H1 (cell line): ENCODE measurements around the gene MTIF2. TPM values are rescaled to one million over a fixed set of nuclear protein-coding genes. Genes with fewer than 3 reads are reported as not detected.

Experiments
- CTCF ChIA-PET: fragments of 300-600 bp; sonication (Branson Sonifier 250); formaldehyde crosslinking; loops from one replicate; lab custom pipeline; 2021; ENCODE audit not compliant: partially characterized antibody; lab: Charles Lee
- POLR2A ChIA-PET: fragments of 300-600 bp; sonication (Branson Sonifier 250); formaldehyde crosslinking; loops from one replicate; lab custom pipeline; 2021; ENCODE audit warnings: inconsistent platforms; ENCODE audit not compliant: partially characterized antibody; lab: Charles Lee
- DNase-seq, 2 experiments: peaks; one replicate each; pipeline versions ENCODE4 v3.0.0 to v3.0.0-alpha.2; 2010 to 2022; ENCODE audit warnings: low spot score in 2 of 2, low read depth in 1 of 2, mixed read lengths in 1 of 2
- FAIRE-seq: peaks from 2 replicates; lab custom pipeline; 2011; peaks lifted over from hg19 to GRCh38; lab: Jason Lieb, UNC
- H2AFZ ChIP-seq: 2 replicates; pipeline ENCODE4 v1.8.1; 2012; ENCODE audit warnings: low read length, inconsistent platforms
- H2AK5ac ChIP-seq: 2 replicates; pipeline ENCODE4 v1.6.1; 2013; ENCODE audit warnings: low read depth, low read length
- H2BK120ac ChIP-seq: replicated peaks from 2 replicates; pipeline ENCODE3; 2013; ENCODE audit warnings: low read depth, low read length, inconsistent platforms
- H2BK12ac ChIP-seq: 2 replicates; pipeline ENCODE4 v1.6.1; 2013; ENCODE audit warnings: low read depth, low read length
- H2BK15ac ChIP-seq: 2 replicates; pipeline ENCODE4 v1.6.1; 2013; ENCODE audit warnings: low read length
- H2BK20ac ChIP-seq: 2 replicates; pipeline ENCODE4 v1.6.1; 2013; ENCODE audit warnings: low read length
- H2BK5ac ChIP-seq: 2 replicates; pipeline ENCODE4 v1.6.1; 2013; ENCODE audit warnings: low read depth, low read length
- H3K14ac ChIP-seq: 2 replicates; pipeline ENCODE4 v1.6.1; 2013; ENCODE audit warnings: inconsistent platforms; ENCODE audit not compliant: insufficient read length
- H3K18ac ChIP-seq: 2 replicates; pipeline ENCODE4 v1.6.1; 2013; ENCODE audit warnings: low read length; ENCODE audit errors: extremely low read depth
- H3K23ac ChIP-seq: 2 replicates; pipeline ENCODE4 v1.6.1; 2013; ENCODE audit warnings: inconsistent platforms; ENCODE audit not compliant: insufficient read length
- H3K23me2 ChIP-seq: 2 replicates; pipeline ENCODE4 v1.6.1; 2013; ENCODE audit warnings: low read depth, low read length
- H3K27ac ChIP-seq: 2 replicates; pipeline ENCODE4 v1.6.1; 2011; ENCODE audit warnings: low read depth, low read length, inconsistent platforms
- H3K27me3 ChIP-seq, 4 experiments: replicated peaks in 1 of 4; 1 replicate in 1 of 4; 2 replicates in 3 of 4; pipeline versions ENCODE4 v1.6.1 to v1.8.1; 2011 to 2013; ENCODE audit warnings: low read length in 3 of 4, mild to moderate bottlenecking in 3 of 4, inconsistent platforms in 2 of 4, mixed read lengths in 2 of 4, moderate library complexity in 1 of 4; ENCODE audit not compliant: control insufficient read depth in 3 of 4, insufficient read depth in 3 of 4; ENCODE audit errors: extremely low read depth in 1 of 4
- H3K36me3 ChIP-seq, 4 experiments: 2 replicates each; pipeline versions ENCODE4 v1.6.1 to v1.8.1; 2011 to 2013; ENCODE audit warnings: mild to moderate bottlenecking in 4 of 4, low read length in 3 of 4, moderate library complexity in 2 of 4, control low read depth in 1 of 4, inconsistent platforms in 1 of 4; ENCODE audit not compliant: insufficient read depth in 4 of 4, control insufficient read depth in 2 of 4
- H3K4ac ChIP-seq: replicated peaks from 2 replicates; pipeline ENCODE3; 2013; ENCODE audit warnings: low read length, low read depth, mixed read lengths, inconsistent platforms; ENCODE audit not compliant: insufficient read length
- H3K4me1 ChIP-seq, 4 experiments: replicated peaks in 1 of 4; 1 replicate in 1 of 4; 2 replicates in 3 of 4; pipeline versions ENCODE4 v1.6.1 to v1.8.1; 2011 to 2013; ENCODE audit warnings: low read length in 3 of 4, inconsistent platforms in 2 of 4, mixed read lengths in 1 of 4; ENCODE audit not compliant: insufficient read depth in 4 of 4, control insufficient read depth in 3 of 4
- H3K4me2 ChIP-seq, 2 experiments: 2 replicates each; pipeline versions ENCODE4 v1.6.1 to v1.8.1; 2011 to 2013; ENCODE audit warnings: low read depth in 2 of 2, low read length in 2 of 2, control low read depth in 1 of 2, inconsistent platforms in 1 of 2, mild to moderate bottlenecking in 1 of 2; ENCODE audit not compliant: insufficient read depth in 1 of 2
- H3K4me3 ChIP-seq, 4 experiments: fragments of 200-600, 300-600 bp in 1 of 4; sonication (generic), shearing (Covaris generic), sonication (Bioruptor Twin) in 1 of 4; 2 replicates each; pipeline versions ENCODE4 v1.5.1 to v1.8.1; 2011 to 2016; ENCODE audit warnings: low read length in 4 of 4, low read depth in 3 of 4, control low read depth in 2 of 4, inconsistent platforms in 2 of 4, mild to moderate bottlenecking in 2 of 4, mixed read lengths in 1 of 4, moderate library complexity in 1 of 4; ENCODE audit not compliant: insufficient read depth in 2 of 4; ENCODE audit errors: extremely low read depth in 1 of 4
- H3K56ac ChIP-seq: replicated peaks from 2 replicates; pipeline ENCODE3; 2013; ENCODE audit warnings: low read depth, mild to moderate bottlenecking, mixed read lengths, low read length, inconsistent platforms; ENCODE audit not compliant: insufficient read length
- H3K79me1 ChIP-seq: 2 replicates; pipeline ENCODE4 v1.6.1; 2013; ENCODE audit warnings: low read depth, low read length, control low read depth
- H3K79me2 ChIP-seq, 2 experiments: 2 replicates each; pipeline versions ENCODE4 v1.6.1 to v1.8.1; 2012 to 2013; ENCODE audit warnings: low read length in 2 of 2, mild to moderate bottlenecking in 2 of 2, inconsistent platforms in 1 of 2; ENCODE audit not compliant: insufficient read depth in 2 of 2, control insufficient read depth in 1 of 2
- H3K9ac ChIP-seq, 4 experiments: replicated peaks in 1 of 4; 1 replicate in 1 of 4; 2 replicates in 3 of 4; pipeline versions ENCODE4 v1.6.1 to v1.8.1; 2011 to 2013; ENCODE audit warnings: low read depth in 3 of 4, low read length in 3 of 4, control low read depth in 2 of 4, mild to moderate bottlenecking in 2 of 4, moderate library complexity in 2 of 4, inconsistent platforms in 1 of 4; ENCODE audit errors: extremely low read depth in 1 of 4
- H3K9me3 ChIP-seq, 2 experiments: 2 replicates each; pipeline versions ENCODE4 v1.6.1 to v1.8.1; 2012 to 2013; ENCODE audit warnings: mild to moderate bottlenecking in 2 of 2, moderate library complexity in 2 of 2, control low read depth in 1 of 2, inconsistent platforms in 1 of 2, low read depth in 1 of 2, low read length in 1 of 2, mixed read lengths in 1 of 2; ENCODE audit not compliant: insufficient read depth in 2 of 2
- H4K20me1 ChIP-seq, 2 experiments: replicated peaks in 1 of 2; 2 replicates each; pipeline versions ENCODE3 to v1.8.1; 2011 to 2013; ENCODE audit warnings: inconsistent platforms in 2 of 2, low read length in 2 of 2, mild to moderate bottlenecking in 1 of 2; ENCODE audit not compliant: insufficient read depth in 2 of 2, control insufficient read depth in 1 of 2
- H4K5ac ChIP-seq: 2 replicates; pipeline ENCODE4 v1.6.1; 2013; ENCODE audit warnings: low read length, low read depth, mixed read lengths, inconsistent platforms; ENCODE audit not compliant: insufficient read length
- H4K8ac ChIP-seq: 2 replicates; pipeline ENCODE4 v1.8.0; 2013; ENCODE audit warnings: mild to moderate bottlenecking, moderate library complexity, low read length, inconsistent platforms; ENCODE audit not compliant: insufficient read depth; ENCODE audit errors: extremely low read depth
- H4K91ac ChIP-seq: replicated peaks from 2 replicates; pipeline ENCODE3; 2013; ENCODE audit warnings: low read length, mixed read lengths, inconsistent platforms; ENCODE audit not compliant: insufficient read length
- CREB1 ChIP-seq: IDR thresholded peaks from 2 replicates; pipeline ENCODE4 v1.6.1; 2012; ENCODE audit warnings: inconsistent platforms
- RAD21 ChIP-seq, 2 experiments: IDR thresholded peaks in 1 of 2; conservative IDR thresholded peaks in 1 of 2; 2 replicates each; pipeline ENCODE4 v1.6.1; 2011; ENCODE audit warnings: low read depth in 2 of 2, low read length in 2 of 2, improper control_type of control experiment in 1 of 2, inconsistent platforms in 1 of 2, mild to moderate bottlenecking in 1 of 2, moderate library complexity in 1 of 2
- WGBS, 2 experiments: shearing (Covaris generic) in 1 of 2; methylation state at CpG; one replicate each; pipeline versions ENCODE4 v1.1.6 to v1.1.7; 2013 to 2015; ENCODE audit warnings: low lambda C conversion rate in 2 of 2, mixed read lengths in 2 of 2, inconsistent platforms in 1 of 2, low coverage in 1 of 2, missing lambda C conversion rate in 1 of 2; ENCODE audit not compliant: insufficient replicate concordance in 2 of 2, insufficient coverage in 1 of 2, insufficient read length in 1 of 2; ENCODE audit errors: extremely low coverage in 1 of 2, missing lambda C conversion rate in 1 of 2; 5-methylcytosine and 5-hydroxymethylcytosine counted together
- polyA plus RNA-seq, 7 experiments: library from polyadenylated mRNA; depleted of rRNA in 3 of 7; stranded (reverse) in 5 of 7; unstranded in 2 of 7; fragments of >200 nt in 5 of 7; fragments of 200-250 nt in 2 of 7; gene quantifications; 1 replicate in 5 of 7; 2 replicates in 1 of 7; 4 replicates in 1 of 7; pipeline versions ENCODE4 v1.2.1 to v1.2.3, GENCODE V29; 2011 to 2013; ENCODE audit warnings: missing spikeins in 2 of 7, mixed read lengths in 2 of 7
- total RNA-seq: library from RNA; stranded (reverse); fragmentation: NEBNext Ultra II Directional; extraction: Animal tissue kit (Norgen Biotek cat#: 25700); gene quantifications from 2 replicates; pipeline ENCODE4 v1.2.1, GENCODE V29; 2021

Gene MTIF2
- total and polyA plus RNA-seq, 2 of the 8 experiments (the other 6 are each of a cell fraction or from before 2014, with no cell fraction given): 11.0 to 36.0 TPM

- no peak overlapping the region for H3K4me2 ChIP-seq
- H3K27ac ChIP-seq: no peak overlapping the region
- no peak overlapping the region for H3K18ac ChIP-seq
- no peak overlapping the region for H4K8ac ChIP-seq
- no peak overlapping the region for H4K91ac ChIP-seq
- no peak overlapping the region for H4K5ac ChIP-seq
- H2BK5ac ChIP-seq: no peak overlapping the region
- H3K27me3 ChIP-seq: no peaks in the 10 kb centered on the region
- H2BK120ac ChIP-seq: no peak overlapping the region
- FAIRE-seq (no peak), DNase-seq (no peak)
- CTCF ChIA-PET: interaction anchor here (0.6 to 2.7 kb wide), 9 partner anchors 11 to 1017 kb away, joined by 3 to 10 read pairs (median 4); no protein-coding TSS in a partner anchor
- H2AK5ac ChIP-seq: no peak overlapping the region
- POLR2A ChIA-PET: interaction anchor here (0.6 to 3.2 kb wide), 10 partner anchors 8 to 195 kb away, joined by 4 to 20 read pairs (median 6); partner anchors contain the start of genes CCDC88A, CLHC1, RPS27A and RTN4
- TF ChIP-seq CREB1: no peak
- peak in 1 of 2 experiments; percentile 11; a peak in 1 of 4 replicates for TF ChIP-seq RAD21 (IDR thresholded peaks at IDR 0.05 in 1 of 2, conservative IDR thresholded peaks at IDR 0.05 in 1 of 2; ENCODE audit: low read depth in 2 of 2, low read length in 2 of 2)
- TF ChIP-seq, all 59 proteins: peak for 1
- no peak overlapping the region for H3K9ac ChIP-seq
- H4K20me1 ChIP-seq: peaks cover 0 to 2% of the 10 kb centered on the region in 2 experiments
- no peak overlapping the region for H3K14ac ChIP-seq
- H2BK20ac ChIP-seq: no peak overlapping the region
- H2BK15ac ChIP-seq: peak overlapping the region; percentile 40; the same call in 1 of the 2 replicates
- no peak overlapping the region for H3K23ac ChIP-seq
- peaks cover 0 to 4% (median 3%) of the 10 kb centered on the region in 4 experiments; a peak in 4 of 7 replicates for H3K4me1 ChIP-seq
- H3K4ac ChIP-seq: no peak overlapping the region
- H3K36me3 ChIP-seq: no peaks in the 10 kb centered on the region; a peak in 1 of 8 replicates
- H3K23me2 ChIP-seq: no peaks in the 10 kb centered on the region; the same call in 1 of the 2 replicates
- no peak overlapping the region for H2AFZ ChIP-seq
- H2BK12ac ChIP-seq: no peak overlapping the region
- H3K56ac ChIP-seq: no peak overlapping the region
- peaks cover 4% of the 10 kb centered on the region for H3K79me1 ChIP-seq
- no peak overlapping the region for H3K4me3 ChIP-seq
- WGBS, 2 experiments: 90% methylated on average over 19 of the region's 19 CpGs; no CpG with 5 or more reads in 1 of the 2 experiments
- no peaks in the 10 kb centered on the region for H3K9me3 ChIP-seq
- peaks cover 6% of the 10 kb centered on the region in 2 experiments; a peak in 2 of 4 replicates for H3K79me2 ChIP-seq
Measured at GRCh38 chr2:55224761-55225261, 44.2 kb downstream of the MTIF2 start.
